Smooth muscle cell (in vitro differentiated cells): ENCODE results near the gene NHLRC4. TPM values are rescaled to one million over a fixed set of nuclear protein-coding genes. Genes with fewer than 3 reads are reported as not detected.

Experiments used
- DNase-seq: peaks from one replicate; lab custom pipeline; 2025; ENCODE audit not compliant: unreplicated experiment; lab: John Stamatoyannopoulos, UW
- H2AFZ ChIP-seq: fragments of 200-600 bp; sonication (generic); 2 replicates; pipeline ENCODE4 v1.6.0; 2016; ENCODE audit warnings: antibody characterized with exemption, low read depth, mild to moderate bottlenecking
- H3F3A ChIP-seq: fragments of 200-600 bp; sonication (generic); 2 replicates; pipeline ENCODE4 v1.6.0; 2017; ENCODE audit warnings: antibody characterized with exemption, low read depth
- H3K27ac ChIP-seq: fragments of 200-600 bp; sonication (generic); 2 replicates; pipeline ENCODE4 v1.5.1; 2016; ENCODE audit warnings: low read depth, mild to moderate bottlenecking
- H3K27me3 ChIP-seq: fragments of 200-600 bp; sonication (generic); 2 replicates; pipeline ENCODE4 v1.6.1; 2016; ENCODE audit warnings: low read depth, mild to moderate bottlenecking
- H3K36me3 ChIP-seq: fragments of 200-600 bp; sonication (generic); 2 replicates; pipeline ENCODE4 v1.5.1; 2016; ENCODE audit warnings: low read depth
- H3K4me1 ChIP-seq: fragments of 200-600 bp; sonication (generic); 2 replicates; pipeline ENCODE4 v1.5.1; 2016; ENCODE audit warnings: low read depth
- H3K4me2 ChIP-seq: fragments of 200-600 bp; sonication (generic); 2 replicates; pipeline ENCODE4 v1.6.0; 2016; ENCODE audit warnings: mild to moderate bottlenecking
- H3K4me3 ChIP-seq: fragments of 200-600 bp; sonication (generic); 2 replicates; pipeline ENCODE4 v1.5.1; 2016; ENCODE audit warnings: mild to moderate bottlenecking
- H3K79me2 ChIP-seq: fragments of 200-600 bp; sonication (generic); 2 replicates; pipeline ENCODE4 v1.6.0; 2016; ENCODE audit warnings: low read depth, mild to moderate bottlenecking
- H3K9ac ChIP-seq: fragments of 200-600 bp; sonication (generic); 2 replicates; pipeline ENCODE4 v1.6.0; 2016; ENCODE audit warnings: low read depth
- H3K9me3 ChIP-seq: fragments of 200-600 bp; sonication (generic); replicated peaks from 2 replicates; pipeline ENCODE4 v1.5.1; 2016; ENCODE audit warnings: low read depth
- H4K20me1 ChIP-seq: fragments of 200-600 bp; sonication (generic); 2 replicates; pipeline ENCODE4 v1.6.0; 2016; ENCODE audit warnings: low read depth
- WGBS: methylation state at CpG from one replicate; pipeline ENCODE4 v1.1.7; 2016; ENCODE audit warnings: low lambda C conversion rate; 5-methylcytosine and 5-hydroxymethylcytosine counted together
- polyA plus RNA-seq: library from polyadenylated mRNA; unstranded; fragments of >200 nt; fragmentation: Nextera tagmentation; extraction: Ambion mirVana; gene quantifications from 2 replicates; pipeline ENCODE4 v1.2.1, GENCODE V29; 2016
- total RNA-seq: library from RNA; depleted of rRNA; stranded (reverse); fragments of >200 nt; gene quantifications from 2 replicates; pipeline ENCODE4 v1.2.3, GENCODE V29; 2014
- TF ChIP-seq, protein P1 (sequence below): fragments of 200-600 bp; sonication (generic); IDR thresholded peaks from 2 replicates; pipeline ENCODE4 v1.5.1; 2017; ENCODE audit warnings: borderline replicate concordance, mild to moderate bottlenecking, antibody characterized with exemption; ENCODE audit not compliant: insufficient read depth, poor library complexity, severe bottlenecking

NHLRC4 gene
- total and polyA plus RNA-seq, 2 experiments from 2014 or later, result 0.18 to 0.85 TPM

DNA sequence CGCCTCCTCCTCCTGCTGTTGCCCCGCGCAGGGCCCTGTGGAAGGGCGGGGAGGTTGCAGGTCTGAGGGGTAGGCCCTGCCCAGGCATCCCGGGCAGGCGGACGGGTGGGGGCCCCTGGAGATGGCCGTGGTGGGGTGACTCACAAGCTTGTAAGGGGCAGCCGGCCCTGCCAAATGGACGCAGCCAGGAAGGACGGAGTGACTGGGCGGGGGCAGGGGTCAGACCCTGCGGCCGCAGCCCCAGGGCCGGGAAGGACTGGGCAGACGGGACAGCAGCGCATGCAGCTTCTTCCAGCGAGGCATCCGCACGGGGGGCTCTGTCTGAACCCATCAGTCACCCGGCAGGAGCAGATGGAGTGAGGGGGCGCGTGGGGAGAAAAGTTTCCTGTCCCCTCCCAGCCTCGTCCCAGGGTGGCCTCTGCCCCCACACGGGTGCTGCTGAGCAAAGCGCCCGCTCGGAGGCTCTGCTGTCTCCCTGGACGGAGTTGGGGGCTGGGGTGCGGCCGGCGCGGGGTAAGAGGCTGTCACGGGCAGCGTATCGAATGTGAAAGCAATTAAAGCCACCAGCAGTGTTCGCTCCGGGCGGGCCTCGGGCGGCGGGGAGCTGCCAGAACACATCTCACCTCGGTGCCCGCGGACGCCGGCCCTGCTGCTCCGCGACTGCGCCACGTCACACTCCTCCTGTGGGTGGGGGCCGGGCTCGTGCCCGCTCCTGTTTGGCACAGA lies 12.0 kb upstream of the NHLRC4 start:
- no peaks in the 10 kb centered on the region for H4K20me1 ChIP-seq
- no peak overlapping the region for H3K4me2 ChIP-seq
- H3K4me1 ChIP-seq, result no peaks in the 10 kb centered on the region
- no peaks in the 10 kb centered on the region for H3K79me2 ChIP-seq
- 89% methylated on average over 54 of the region's 54 CpGs for WGBS
- no peak overlapping the region for H2AFZ ChIP-seq
- no peaks in the 10 kb centered on the region for H3K36me3 ChIP-seq
- no peak overlapping the region for H3K27ac ChIP-seq
- peaks cover 21% of the 10 kb centered on the region for H3K27me3 ChIP-seq
- TF ChIP-seq, protein P1, sequence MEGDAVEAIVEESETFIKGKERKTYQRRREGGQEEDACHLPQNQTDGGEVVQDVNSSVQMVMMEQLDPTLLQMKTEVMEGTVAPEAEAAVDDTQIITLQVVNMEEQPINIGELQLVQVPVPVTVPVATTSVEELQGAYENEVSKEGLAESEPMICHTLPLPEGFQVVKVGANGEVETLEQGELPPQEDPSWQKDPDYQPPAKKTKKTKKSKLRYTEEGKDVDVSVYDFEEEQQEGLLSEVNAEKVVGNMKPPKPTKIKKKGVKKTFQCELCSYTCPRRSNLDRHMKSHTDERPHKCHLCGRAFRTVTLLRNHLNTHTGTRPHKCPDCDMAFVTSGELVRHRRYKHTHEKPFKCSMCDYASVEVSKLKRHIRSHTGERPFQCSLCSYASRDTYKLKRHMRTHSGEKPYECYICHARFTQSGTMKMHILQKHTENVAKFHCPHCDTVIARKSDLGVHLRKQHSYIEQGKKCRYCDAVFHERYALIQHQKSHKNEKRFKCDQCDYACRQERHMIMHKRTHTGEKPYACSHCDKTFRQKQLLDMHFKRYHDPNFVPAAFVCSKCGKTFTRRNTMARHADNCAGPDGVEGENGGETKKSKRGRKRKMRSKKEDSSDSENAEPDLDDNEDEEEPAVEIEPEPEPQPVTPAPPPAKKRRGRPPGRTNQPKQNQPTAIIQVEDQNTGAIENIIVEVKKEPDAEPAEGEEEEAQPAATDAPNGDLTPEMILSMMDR, result no peak
- no peak for DNase-seq
- H3K9ac ChIP-seq, result no peak overlapping the region
- no peak overlapping the region for H3K4me3 ChIP-seq
- no peaks in the 10 kb centered on the region for H3F3A ChIP-seq
- no peaks in the 10 kb centered on the region for H3K9me3 ChIP-seq

DNA sequence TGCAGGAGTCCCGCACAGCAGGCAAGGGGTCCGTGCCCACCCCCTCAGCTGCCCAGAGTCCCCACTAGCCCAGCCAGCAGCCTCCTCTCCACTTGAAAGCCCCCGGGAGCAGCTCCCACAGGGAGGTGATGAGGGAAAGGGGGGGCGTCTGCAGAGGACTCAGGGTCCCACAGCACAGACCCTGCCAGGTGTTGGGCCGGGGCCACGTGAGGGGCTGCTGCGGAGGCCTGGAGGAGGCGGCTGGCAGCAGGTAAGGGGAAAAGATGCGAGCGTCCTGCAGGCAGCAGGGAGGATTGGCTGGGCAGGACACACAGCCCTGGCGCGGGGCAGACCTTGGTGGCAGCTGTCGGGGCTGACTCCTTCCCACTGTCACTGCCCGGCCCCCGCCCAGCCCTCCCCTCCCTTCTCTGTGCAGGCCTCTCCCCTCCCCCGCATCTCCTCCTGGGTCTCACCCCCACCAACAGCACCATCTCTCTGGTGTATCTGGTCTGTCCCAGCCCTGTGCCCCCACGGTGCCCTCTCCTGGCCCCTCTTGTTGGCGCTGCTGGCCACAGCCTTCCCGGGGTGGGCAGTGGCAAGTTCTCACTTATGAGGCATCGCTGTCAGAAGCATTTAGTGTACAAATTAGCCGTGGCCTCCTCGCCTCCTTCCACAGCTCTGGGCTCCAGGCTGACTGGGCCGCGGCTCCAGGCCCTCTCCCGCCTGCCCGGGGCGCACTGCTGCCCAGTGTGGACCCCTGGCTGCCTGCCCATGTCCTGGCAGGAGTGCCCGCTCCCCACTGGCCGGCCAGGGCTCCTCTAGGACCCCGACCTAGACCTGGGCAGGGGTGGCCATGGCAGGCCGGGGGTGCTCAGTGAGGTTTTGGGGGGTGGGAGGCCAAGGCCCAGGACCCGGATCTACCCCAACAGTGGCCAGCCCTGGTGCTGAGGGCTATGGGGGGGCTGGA lies 11.0 kb upstream of the NHLRC4 start:
- Histone ChIP-seq H3K27me3 (peaks cover 29% of the 10 kb centered on the region), H3K36me3 (no peaks in the 10 kb centered on the region), H4K20me1 (no peaks in the 10 kb centered on the region), H3F3A (no peaks in the 10 kb centered on the region), H3K4me3 (no peak overlapping the region), H2AFZ (no peak overlapping the region), H3K4me2 (no peak overlapping the region), H3K27ac (no peak overlapping the region), H3K9me3 (no peaks in the 10 kb centered on the region), H3K9ac (no peak overlapping the region), H3K4me1 (no peaks in the 10 kb centered on the region), H3K79me2 (no peaks in the 10 kb centered on the region)
- 90% methylated on average over 21 of the region's 32 CpGs for WGBS
- DNase-seq, result no peak
- TF ChIP-seq, protein P1, result no peak

DNA sequence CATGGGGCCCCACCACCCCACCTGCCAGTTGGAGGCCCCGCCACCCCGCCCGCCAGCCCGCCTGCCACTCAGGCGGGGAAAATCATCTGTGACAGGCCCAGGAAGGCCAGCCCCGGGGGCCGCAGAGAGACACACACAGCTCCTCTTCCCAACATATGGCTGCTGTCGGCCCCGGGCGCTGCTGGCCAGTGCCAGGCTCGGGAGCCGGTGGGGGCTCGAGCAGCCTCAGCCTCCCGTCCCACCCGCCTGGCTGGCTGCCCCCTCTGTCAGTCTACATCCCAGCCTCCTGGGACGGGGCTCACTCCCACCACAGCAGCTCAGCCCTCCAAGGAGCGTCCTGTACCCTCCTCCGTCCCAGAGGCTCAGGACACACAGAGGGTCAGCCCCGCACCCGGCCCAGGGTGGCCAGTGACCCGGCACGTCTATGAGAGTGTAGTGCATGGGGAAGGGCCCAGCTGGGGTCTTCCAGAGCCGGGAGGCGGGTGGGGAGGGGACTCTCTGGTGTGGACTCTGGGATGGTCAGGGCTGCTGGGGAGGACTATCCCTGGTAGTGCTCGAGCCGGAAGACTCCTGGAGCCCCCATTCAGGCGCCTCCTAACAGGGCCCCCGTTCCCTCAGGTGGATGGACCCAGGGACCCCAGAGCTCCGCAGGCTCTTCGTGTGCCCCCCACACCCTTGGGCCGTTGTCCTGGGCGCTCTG lies 10.2 kb upstream of the NHLRC4 start:
- Histone ChIP-seq H3K9me3 (no peaks in the 10 kb centered on the region), H3F3A (no peaks in the 10 kb centered on the region), H3K4me3 (no peak overlapping the region), H3K4me1 (no peaks in the 10 kb centered on the region), H3K79me2 (no peaks in the 10 kb centered on the region), H3K27me3 (peaks cover 37% of the 10 kb centered on the region), H3K4me2 (no peak overlapping the region), H3K36me3 (no peaks in the 10 kb centered on the region), H2AFZ (no peak overlapping the region), H4K20me1 (no peaks in the 10 kb centered on the region), H3K9ac (no peak overlapping the region), H3K27ac (no peak overlapping the region)
- DNase-seq, result no peak
- TF ChIP-seq, protein P1, result no peak
- WGBS, result 94% methylated on average over 31 of the region's 32 CpGs
